ENCODE measurements around the gene KRT36. TPM values are rescaled to one million over a fixed set of nuclear protein-coding genes. Genes with fewer than 3 reads are reported as not detected.

Gene KRT36
- total and polyA plus RNA-seq, 2 donors (not counting 3 experiments of a cell fraction or from before 2014, with no cell fraction given) = 0.04 TPM; not detected in 1

- intact Hi-C loops (cut with micrococcal nuclease) = loop anchor here (10.0 kb wide), 2 partner anchors 93 to 693 kb away; no protein-coding TSS in a partner anchor
- H3K9ac ChIP-seq (replicated peaks; ENCODE audit: extremely low read depth, insufficient read depth, low read length) = no peak overlapping the region
- no peaks in the 10 kb centered on the region for H3K36me3 ChIP-seq (ENCODE audit: control insufficient read depth in 2 of 2, extremely low read depth in 1 of 2, insufficient read depth in 2 of 2, low read length in 2 of 2)
- H3K4me3 ChIP-seq (replicated peaks in 1 of 3; ENCODE audit: insufficient read depth in 1 of 3, low read depth in 1 of 3, low read length in 3 of 3) = no peak overlapping the region
- H3K27me3 ChIP-seq (ENCODE audit: control insufficient read depth in 2 of 2, insufficient read depth in 2 of 2, low read length in 2 of 2) = no peaks in the 10 kb centered on the region
- H3K79me2 ChIP-seq (ENCODE audit: control insufficient read depth, insufficient read depth, low read length) = no peaks in the 10 kb centered on the region
- CTCF ChIA-PET = interaction anchor here (0.8 to 22.3 kb wide), 12 partner anchors 8 to 589 kb away, joined by 3 to 350 read pairs (median 6); partner anchors contain the start of gene KRT15
- POLR2A ChIA-PET = no interaction called here
- no peak overlapping the region for H3K4me2 ChIP-seq (ENCODE audit: insufficient read depth, low read length)
- H3K9me3 ChIP-seq (replicated peaks; ENCODE audit: control insufficient read depth, insufficient read depth, low read length) = no peaks in the 10 kb centered on the region
- no peak overlapping the region for H2AFZ ChIP-seq (ENCODE audit: low read depth, low read length)
- no TSS peak for BruUV-seq (replicated peaks)
- no peaks in the 10 kb centered on the region for H3K9me1 ChIP-seq (replicated peaks; ENCODE audit: control insufficient read depth, extremely low read depth, insufficient read depth, low read length)
- H4K20me1 ChIP-seq (replicated peaks; ENCODE audit: control insufficient read depth, extremely low read depth, insufficient read depth, low read length) = no peaks in the 10 kb centered on the region
- dilution Hi-C loops (cut with MboI; ENCODE audit: extremely low pct_ligation_motif_present, low sequenced_read_pairs) = no loop called here
- DNase-seq (ENCODE audit: low read depth, low spot score) (no peak), FAIRE-seq (peak; percentile 66)
- H3K27ac ChIP-seq (ENCODE audit: insufficient read depth, low read depth, low read length) = no peak overlapping the region
- H3K4me1 ChIP-seq (ENCODE audit: control insufficient read depth, extremely low read depth, insufficient read depth, low read length) = peaks cover 26% of the 10 kb centered on the region
- TF ChIP-seq FOS (IDR thresholded peaks at IDR 0.05; ENCODE audit: borderline replicate concordance, insufficient read depth, low read length) (no peak), JUN (IDR thresholded peaks at IDR 0.05; ENCODE audit: borderline replicate concordance, insufficient read depth, insufficient read length, low read depth) (no peak), CTCF (IDR thresholded peaks at IDR 0.05; ENCODE audit: extremely low read depth in 1 of 2, insufficient read depth in 1 of 2, low read depth in 1 of 2, low read length in 2 of 2) (no peak), EZH2 (IDR thresholded peaks at IDR 0.05; ENCODE audit: borderline replicate concordance, low read depth, low read length, severe bottlenecking) (no peak), MAX (IDR thresholded peaks at IDR 0.05; ENCODE audit: insufficient read depth, insufficient read length) (no peak), POLR2A (IDR thresholded peaks at IDR 0.05; ENCODE audit: low read depth, low read length) (no peak), MYC (IDR thresholded peaks at IDR 0.05; ENCODE audit: low read depth, low read length) (no peak), POLR2AphosphoS5 (IDR thresholded peaks at IDR 0.05; ENCODE audit: insufficient read depth, low read depth, low read length) (no peak), GATA2 (IDR thresholded peaks at IDR 0.05; ENCODE audit: insufficient read depth, insufficient read length, low read depth, low read length) (no peak)
Observed at GRCh38 chr17:41498276-41498675, 8.6 kb upstream of the KRT36 start.

Measured in endothelial cell of umbilical vein (primary cell).